ENCODE data around the gene MYO5A.

Gene MYO5A

DNA sequence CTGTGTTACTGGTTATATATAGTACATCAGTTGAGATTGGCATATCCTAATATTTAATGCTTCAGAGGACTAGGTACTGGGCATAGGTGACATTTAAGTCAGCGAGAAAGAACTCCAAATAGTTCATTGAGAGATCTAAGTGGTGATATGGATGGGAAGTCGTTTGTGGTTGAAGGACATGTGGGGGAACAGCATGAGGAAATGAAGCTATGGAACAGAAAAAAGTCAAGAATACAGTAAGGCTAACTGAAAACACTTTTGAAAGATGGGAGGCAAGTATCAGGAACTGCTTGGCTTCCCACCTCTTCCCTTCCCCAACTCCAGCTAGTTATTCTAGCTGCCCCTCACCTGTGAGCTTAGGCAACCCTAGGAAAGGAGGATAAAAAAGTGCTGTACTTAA is 3.7 kb upstream of the MYO5A start:
- Histone ChIP-seq H3K36me3 (ENCODE audit: control insufficient read depth in 2 of 2, insufficient read depth in 1 of 2, low read length in 2 of 2) (no peaks in the 10 kb centered on the region), H3K9me3 (ENCODE audit: control insufficient read depth, insufficient read depth, low read depth, low read length) (no peaks in the 10 kb centered on the region), H3K4me1 (ENCODE audit: control insufficient read depth, insufficient read depth, low read length) (no peaks in the 10 kb centered on the region), H3K27ac (ENCODE audit: extremely low read depth, low read depth, low read length) (no peak overlapping the region), H3K4me3 (ENCODE audit: low read depth, low read length) (no peak overlapping the region)
- ChIA-PET POLR2A (no interaction called here), CTCF (interaction anchor here (0.9 kb wide), 1 partner anchor 20 kb away, joined by 4 read pairs; no protein-coding TSS in a partner anchor)
- TF ChIP-seq ZNF529 (tag by site-specific recombination; IDR thresholded peaks at IDR 0.05; ENCODE audit: insufficient replicate concordance), result peak; percentile 90
- no peak for TF ChIP-seq WT1 (tag by site-specific recombination; IDR thresholded peaks at IDR 0.05)

DNA sequence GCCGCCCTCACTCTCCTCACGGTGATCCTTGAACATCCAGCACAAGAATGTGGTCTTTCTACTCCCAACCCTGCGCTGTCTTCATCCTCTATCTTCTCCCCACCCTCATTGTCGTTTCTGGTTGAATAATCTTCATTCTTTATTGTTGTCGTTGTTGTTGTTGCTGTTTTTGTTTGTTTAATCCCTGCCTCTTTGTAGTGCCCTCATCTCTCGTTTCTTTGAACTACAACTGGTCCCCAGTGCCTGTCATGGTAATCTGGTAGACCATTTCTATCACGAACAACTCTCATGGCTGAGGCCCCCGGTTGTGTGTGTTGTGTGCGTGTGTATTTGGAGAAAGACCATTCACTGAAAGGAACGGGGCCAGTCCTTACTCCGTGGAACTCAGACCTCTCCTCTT is 1.3 kb upstream of the MYO5A start:
- H3K36me3 ChIP-seq (ENCODE audit: control insufficient read depth in 2 of 2, insufficient read depth in 1 of 2, low read length in 2 of 2), result no peaks in the 10 kb centered on the region
- no peaks in the 10 kb centered on the region for H3K4me1 ChIP-seq (ENCODE audit: control insufficient read depth, insufficient read depth, low read length)
- no peaks in the 10 kb centered on the region for H3K9me3 ChIP-seq (ENCODE audit: control insufficient read depth, insufficient read depth, low read depth, low read length)
- ChIA-PET POLR2A (no interaction called here), CTCF (no interaction called here)
- H3K4me3 ChIP-seq (ENCODE audit: low read depth, low read length), result no peak overlapping the region
- TF ChIP-seq ZNF114 (tag by site-specific recombination; IDR thresholded peaks at IDR 0.05) (no peak), ZNF121 (tag by site-specific recombination; IDR thresholded peaks at IDR 0.05) (no peak), HOXC10 (CRISPR knock-in tag; IDR thresholded peaks at IDR 0.05) (no peak), ZFP69B (tag by site-specific recombination; IDR thresholded peaks at IDR 0.05) (no peak), ZNF510 (tag by site-specific recombination; IDR thresholded peaks at IDR 0.05; ENCODE audit: insufficient replicate concordance) (peak; percentile 82), ZNF560 (tag by site-specific recombination; IDR thresholded peaks at IDR 0.05; ENCODE audit: borderline replicate concordance) (no peak), SCRT1 (tag by site-specific recombination; IDR thresholded peaks at IDR 0.05; ENCODE audit: borderline replicate concordance) (no peak)
- H3K27ac ChIP-seq (ENCODE audit: extremely low read depth, low read depth, low read length), result no peak overlapping the region

DNA sequence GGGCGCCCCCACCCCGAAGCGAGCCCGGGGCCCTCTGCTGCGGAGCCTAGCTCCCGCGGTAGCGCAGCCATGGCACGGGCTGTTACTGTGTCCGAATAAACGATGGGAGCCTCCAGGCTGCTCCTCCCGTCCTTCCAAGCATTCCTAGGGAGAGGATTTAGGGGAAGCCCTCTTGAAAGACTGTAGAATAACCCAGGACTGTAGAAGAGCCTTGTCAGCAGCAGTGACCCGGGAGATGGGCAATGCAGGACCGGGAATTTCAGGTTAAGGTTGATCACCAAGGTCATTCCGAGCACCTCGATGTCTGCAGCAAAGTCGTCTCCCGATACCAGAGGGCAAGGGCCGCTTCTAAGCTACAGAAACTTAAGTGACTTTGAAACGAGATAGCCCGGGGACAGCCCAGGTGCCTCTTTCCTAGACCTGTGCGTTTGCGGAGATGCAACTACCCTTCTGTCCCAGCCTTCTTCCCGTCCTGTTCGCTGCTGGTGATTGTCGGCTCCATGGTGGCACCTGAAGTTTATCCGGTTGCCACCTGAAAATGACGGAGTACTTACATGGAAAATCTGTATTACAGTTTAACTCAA is 753 bp upstream of the MYO5A start:
- POLR2A ChIA-PET, result no interaction called here

DNA sequence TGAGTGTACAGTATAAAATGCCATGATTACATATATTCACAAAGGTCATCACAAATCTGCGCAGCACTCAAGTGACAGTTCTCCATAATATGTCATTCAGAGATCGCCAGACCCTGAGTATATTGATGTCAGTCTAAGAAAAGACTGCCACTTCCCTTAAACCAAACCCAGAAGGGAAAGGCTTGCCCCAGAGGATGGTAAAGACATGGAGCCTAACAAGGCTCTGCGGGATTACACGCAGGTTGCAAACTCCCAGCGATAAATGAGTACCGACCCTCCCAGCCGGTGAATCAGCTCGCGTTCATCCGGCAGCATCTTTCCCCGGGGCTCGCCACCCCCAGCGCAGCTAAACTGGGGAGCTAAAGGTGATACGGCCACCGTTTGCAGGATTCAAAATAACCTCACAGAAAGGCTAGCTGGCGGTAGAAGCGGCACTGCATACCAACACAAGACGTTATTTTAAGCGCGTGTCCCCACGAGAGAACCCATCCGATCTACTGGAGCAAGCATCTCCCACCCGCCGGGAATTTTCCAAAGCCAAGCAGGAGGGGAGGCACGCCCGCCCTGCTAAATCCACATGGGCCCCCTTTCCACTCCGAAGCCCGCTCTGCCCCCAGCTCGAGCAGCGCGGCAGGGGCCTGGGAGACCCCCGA is 643 bp downstream of the MYO5A start:
- no peaks in the 10 kb centered on the region for H3K9me3 ChIP-seq (ENCODE audit: control insufficient read depth, insufficient read depth, low read depth, low read length)
- no peaks in the 10 kb centered on the region; the same call in 1 of the 2 replicates for H3K4me1 ChIP-seq (ENCODE audit: control insufficient read depth, insufficient read depth, low read length)
- H3K36me3 ChIP-seq (ENCODE audit: control insufficient read depth in 2 of 2, insufficient read depth in 1 of 2, low read length in 2 of 2), result no peaks in the 10 kb centered on the region
- peak overlapping the region; percentile 71; the same call in 1 of the 2 replicates for H3K27ac ChIP-seq (ENCODE audit: extremely low read depth, low read depth, low read length)
- ChIA-PET POLR2A (interaction anchor here (0.5 to 1.6 kb wide), 4 partner anchors 9 to 186 kb away, joined by 3 to 6 read pairs (median 4); partner anchors contain the start of gene ATOSA), CTCF (interaction anchor here (0.7 to 1.4 kb wide), 2 partner anchors 84 to 207 kb away, joined by 3 to 9 read pairs; no protein-coding TSS in a partner anchor)
- H3K4me3 ChIP-seq (ENCODE audit: low read depth, low read length), result peak overlapping the region; percentile 60
- no peak for TF ChIP-seq ZNF394 (tag by site-specific recombination; IDR thresholded peaks at IDR 0.05; ENCODE audit: borderline replicate concordance)
- no peak for TF ChIP-seq ZNF777 (tag by site-specific recombination; IDR thresholded peaks at IDR 0.05; ENCODE audit: borderline replicate concordance)
- no peak for TF ChIP-seq ZNF560 (tag by site-specific recombination; IDR thresholded peaks at IDR 0.05; ENCODE audit: borderline replicate concordance)
- TF ChIP-seq ZNF501 (tag by site-specific recombination; IDR thresholded peaks at IDR 0.05), result 0 out of 2 replicates have a peak, but pooled peaks have one; percentile 12
- no peak for TF ChIP-seq ZNF391 (tag by site-specific recombination; IDR thresholded peaks at IDR 0.05; ENCODE audit: borderline replicate concordance, low read depth)
- TF ChIP-seq, protein P1, sequence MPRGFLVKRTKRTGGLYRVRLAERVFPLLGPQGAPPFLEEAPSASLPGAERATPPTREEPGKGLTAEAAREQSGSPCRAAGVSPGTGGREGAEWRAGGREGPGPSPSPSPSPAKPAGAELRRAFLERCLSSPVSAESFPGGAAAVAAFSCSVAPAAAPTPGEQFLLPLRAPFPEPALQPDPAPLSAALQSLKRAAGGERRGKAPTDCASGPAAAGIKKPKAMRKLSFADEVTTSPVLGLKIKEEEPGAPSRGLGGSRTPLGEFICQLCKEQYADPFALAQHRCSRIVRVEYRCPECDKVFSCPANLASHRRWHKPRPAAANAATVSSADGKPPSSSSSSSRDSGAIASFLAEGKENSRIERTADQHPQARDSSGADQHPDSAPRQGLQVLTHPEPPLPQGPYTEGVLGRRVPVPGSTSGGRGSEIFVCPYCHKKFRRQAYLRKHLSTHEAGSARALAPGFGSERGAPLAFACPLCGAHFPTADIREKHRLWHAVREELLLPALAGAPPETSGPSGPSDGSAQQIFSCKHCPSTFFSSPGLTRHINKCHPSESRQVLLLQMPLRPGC (tag by site-specific recombination; IDR thresholded peaks at IDR 0.05), result no peak
- TF ChIP-seq, protein P2, sequence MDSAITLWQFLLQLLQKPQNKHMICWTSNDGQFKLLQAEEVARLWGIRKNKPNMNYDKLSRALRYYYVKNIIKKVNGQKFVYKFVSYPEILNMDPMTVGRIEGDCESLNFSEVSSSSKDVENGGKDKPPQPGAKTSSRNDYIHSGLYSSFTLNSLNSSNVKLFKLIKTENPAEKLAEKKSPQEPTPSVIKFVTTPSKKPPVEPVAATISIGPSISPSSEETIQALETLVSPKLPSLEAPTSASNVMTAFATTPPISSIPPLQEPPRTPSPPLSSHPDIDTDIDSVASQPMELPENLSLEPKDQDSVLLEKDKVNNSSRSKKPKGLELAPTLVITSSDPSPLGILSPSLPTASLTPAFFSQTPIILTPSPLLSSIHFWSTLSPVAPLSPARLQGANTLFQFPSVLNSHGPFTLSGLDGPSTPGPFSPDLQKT (IDR thresholded peaks at IDR 0.05; ENCODE audit: borderline replicate concordance, low read depth, low read length), result no peak
- no peak for TF ChIP-seq ZNF16 (tag by site-specific recombination; IDR thresholded peaks at IDR 0.05; ENCODE audit: low read depth)
- no peak for TF ChIP-seq ZNF404 (tag by site-specific recombination; IDR thresholded peaks at IDR 0.05)
- no peak for TF ChIP-seq ZNF621 (tag by site-specific recombination; IDR thresholded peaks at IDR 0.05)
- no peak for TF ChIP-seq KLF8 (tag by site-specific recombination; IDR thresholded peaks at IDR 0.05)
- no peak for TF ChIP-seq ZNF529 (tag by site-specific recombination; IDR thresholded peaks at IDR 0.05; ENCODE audit: insufficient replicate concordance)

More for the DNA sequence above, 753 bp upstream of the MYO5A start:
- no peak for TF ChIP-seq ZNF837 (tag by site-specific recombination; IDR thresholded peaks at IDR 0.05)
- TF ChIP-seq ZNF596 (tag by site-specific recombination; IDR thresholded peaks at IDR 0.05), result no peak
- peak; percentile 77 for TF ChIP-seq ZBTB20 (tag by site-specific recombination; IDR thresholded peaks at IDR 0.05)
- no peak for TF ChIP-seq ZNF214 (tag by site-specific recombination; IDR thresholded peaks at IDR 0.05; ENCODE audit: borderline replicate concordance)
- no peak for TF ChIP-seq GLIS2 (tag by site-specific recombination; IDR thresholded peaks at IDR 0.05)
- no peak for TF ChIP-seq ZNF23 (tag by site-specific recombination; IDR thresholded peaks at IDR 0.05; ENCODE audit: borderline replicate concordance)
- TF ChIP-seq, protein P3, sequence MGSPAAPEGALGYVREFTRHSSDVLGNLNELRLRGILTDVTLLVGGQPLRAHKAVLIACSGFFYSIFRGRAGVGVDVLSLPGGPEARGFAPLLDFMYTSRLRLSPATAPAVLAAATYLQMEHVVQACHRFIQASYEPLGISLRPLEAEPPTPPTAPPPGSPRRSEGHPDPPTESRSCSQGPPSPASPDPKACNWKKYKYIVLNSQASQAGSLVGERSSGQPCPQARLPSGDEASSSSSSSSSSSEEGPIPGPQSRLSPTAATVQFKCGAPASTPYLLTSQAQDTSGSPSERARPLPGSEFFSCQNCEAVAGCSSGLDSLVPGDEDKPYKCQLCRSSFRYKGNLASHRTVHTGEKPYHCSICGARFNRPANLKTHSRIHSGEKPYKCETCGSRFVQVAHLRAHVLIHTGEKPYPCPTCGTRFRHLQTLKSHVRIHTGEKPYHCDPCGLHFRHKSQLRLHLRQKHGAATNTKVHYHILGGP (tag by site-specific recombination; IDR thresholded peaks at IDR 0.05), result peak; percentile 26; the same call in 1 of the 2 replicates
- TF ChIP-seq ZNF174 (tag by site-specific recombination; IDR thresholded peaks at IDR 0.05), result no peak
- peak overlapping the region; percentile 78 for H3K27ac ChIP-seq (ENCODE audit: extremely low read depth, low read depth, low read length)
- no peaks in the 10 kb centered on the region for H3K36me3 ChIP-seq (ENCODE audit: control insufficient read depth in 2 of 2, insufficient read depth in 1 of 2, low read length in 2 of 2)
- CTCF ChIA-PET, result interaction anchor here (0.8 kb wide), 1 partner anchor 10 kb away, joined by 3 read pairs; no protein-coding TSS in a partner anchor
- peak overlapping the region; percentile 60 for H3K4me3 ChIP-seq (ENCODE audit: low read depth, low read length)
- H3K9me3 ChIP-seq (ENCODE audit: control insufficient read depth, insufficient read depth, low read depth, low read length), result no peaks in the 10 kb centered on the region
- H3K4me1 ChIP-seq (ENCODE audit: control insufficient read depth, insufficient read depth, low read length), result no peaks in the 10 kb centered on the region

Data from HEK293 (cell line).